ENCODE data around the gene PSMB7.

Gene PSMB7

GRCh38 chr9:124345063-124345462 is 70.2 kb downstream of the PSMB7 start:
- H3F3A ChIP-seq (ENCODE audit: low read depth), result no peaks in the 10 kb centered on the region
- H3K36me3 ChIP-seq (ENCODE audit: insufficient read depth, low read length), result peaks cover 18% of the 10 kb centered on the region; the same call in 1 of the 2 replicates

DNA sequence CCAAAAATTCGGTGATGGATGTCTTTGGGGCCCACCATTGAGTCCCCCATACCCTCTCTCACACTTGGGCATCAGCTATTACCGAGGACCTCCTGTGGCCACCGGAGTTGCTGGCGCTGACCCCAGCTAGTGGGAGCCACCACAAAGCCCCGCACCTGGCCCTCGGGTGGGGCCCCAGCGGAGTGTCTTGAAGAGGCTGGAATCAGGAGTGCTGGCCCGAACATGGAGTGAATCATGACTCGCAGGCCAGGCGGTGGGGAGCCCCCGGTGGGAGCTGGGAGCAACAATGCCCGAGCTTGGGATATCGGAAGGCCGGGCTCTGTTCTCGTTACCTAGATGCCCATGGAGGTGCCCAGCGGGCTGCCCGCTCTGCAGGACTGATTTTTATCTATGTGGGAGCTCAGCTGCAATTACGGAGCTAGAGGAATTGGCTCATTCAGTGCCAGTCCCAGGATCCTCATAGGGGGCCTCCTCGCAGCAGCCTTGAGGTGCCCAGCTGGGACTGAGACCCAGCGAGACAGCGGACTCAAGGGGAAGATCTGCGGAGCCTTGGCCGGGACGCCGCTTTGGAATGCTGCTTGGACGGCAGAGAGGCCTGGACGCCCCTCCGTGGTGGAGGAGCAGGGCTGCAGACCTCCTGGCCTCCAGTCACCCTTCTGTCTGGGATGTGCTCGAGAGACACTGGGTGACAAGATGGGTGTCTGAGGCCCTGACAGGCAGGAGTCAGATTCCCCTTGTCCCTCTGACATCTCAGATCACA is 70.8 kb downstream of the PSMB7 start:
- Histone ChIP-seq H4K20me1 (ENCODE audit: insufficient read depth, low read length, poor library complexity, severe bottlenecking) (no peaks in the 10 kb centered on the region), H3K4me2 (ENCODE audit: low read depth, low read length, poor library complexity, severe bottlenecking) (no peak overlapping the region), H2AFZ (ENCODE audit: low read length) (no peak overlapping the region), H3K4me1 (ENCODE audit: insufficient read depth, low read length, poor library complexity, severe bottlenecking) (no peaks in the 10 kb centered on the region), H3F3A (ENCODE audit: low read depth) (no peaks in the 10 kb centered on the region), H3K36me3 (ENCODE audit: insufficient read depth, low read length) (peaks cover 12% of the 10 kb centered on the region; the same call in 1 of the 2 replicates), H3K79me2 (ENCODE audit: insufficient read depth, low read length) (no peaks in the 10 kb centered on the region), H3K9ac (ENCODE audit: low read depth, low read length, poor library complexity, severe bottlenecking) (no peak overlapping the region), H3K9me2 (replicated peaks; ENCODE audit: low read depth, low read length) (no peaks in the 10 kb centered on the region), H3K4me3 (ENCODE audit: low read length, poor library complexity, severe bottlenecking) (no peak overlapping the region), H3K27me3 (ENCODE audit: insufficient read depth, low read length, poor library complexity, severe bottlenecking) (no peaks in the 10 kb centered on the region), H3K9me3 (ENCODE audit: insufficient read depth, low read depth, low read length) (no peaks in the 10 kb centered on the region)
- no peak for TF ChIP-seq CTCF (conservative IDR thresholded peaks at IDR 0.05; ENCODE audit: low read length)
- no peak for TF ChIP-seq EZH2phosphoT487 (IDR thresholded peaks at IDR 0.05; ENCODE audit: borderline replicate concordance)

More at GRCh38 chr9:124345063-124345462, 70.2 kb downstream of the PSMB7 start:
- Histone ChIP-seq H3K9ac (ENCODE audit: low read depth, low read length, poor library complexity, severe bottlenecking) (no peak overlapping the region), H2AFZ (ENCODE audit: low read length) (no peak overlapping the region), H3K9me3 (ENCODE audit: insufficient read depth, low read depth, low read length) (no peaks in the 10 kb centered on the region), H3K9me2 (replicated peaks; ENCODE audit: low read depth, low read length) (no peaks in the 10 kb centered on the region), H3K27me3 (ENCODE audit: insufficient read depth, low read length, poor library complexity, severe bottlenecking) (no peaks in the 10 kb centered on the region), H3K4me2 (ENCODE audit: low read depth, low read length, poor library complexity, severe bottlenecking) (no peak overlapping the region), H3K4me1 (ENCODE audit: insufficient read depth, low read length, poor library complexity, severe bottlenecking) (no peaks in the 10 kb centered on the region), H4K20me1 (ENCODE audit: insufficient read depth, low read length, poor library complexity, severe bottlenecking) (no peaks in the 10 kb centered on the region), H3K79me2 (ENCODE audit: insufficient read depth, low read length) (no peaks in the 10 kb centered on the region), H3K4me3 (ENCODE audit: low read length, poor library complexity, severe bottlenecking) (no peak overlapping the region)
- no peak for TF ChIP-seq CTCF (conservative IDR thresholded peaks at IDR 0.05; ENCODE audit: low read length)
- no peak for TF ChIP-seq EZH2phosphoT487 (IDR thresholded peaks at IDR 0.05; ENCODE audit: borderline replicate concordance)

GRCh38 chr9:124343533-124344290 is 71.5 kb downstream of the PSMB7 start:
- H3K79me2 ChIP-seq (ENCODE audit: insufficient read depth, low read length), result no peaks in the 10 kb centered on the region
- H2AFZ ChIP-seq (ENCODE audit: low read length), result no peak overlapping the region
- TF ChIP-seq CTCF (conservative IDR thresholded peaks at IDR 0.05; ENCODE audit: low read length) (no peak), EZH2phosphoT487 (IDR thresholded peaks at IDR 0.05; ENCODE audit: borderline replicate concordance) (no peak)
- no peak overlapping the region for H3K4me3 ChIP-seq (ENCODE audit: low read length, poor library complexity, severe bottlenecking)
- no peak overlapping the region for H3K9ac ChIP-seq (ENCODE audit: low read depth, low read length, poor library complexity, severe bottlenecking)
- H3K27me3 ChIP-seq (ENCODE audit: insufficient read depth, low read length, poor library complexity, severe bottlenecking), result no peaks in the 10 kb centered on the region
- H3K9me2 ChIP-seq (replicated peaks; ENCODE audit: low read depth, low read length), result no peaks in the 10 kb centered on the region
- peaks cover 5% of the 10 kb centered on the region; the same call in 1 of the 2 replicates for H3K36me3 ChIP-seq (ENCODE audit: insufficient read depth, low read length)
- H3K4me2 ChIP-seq (ENCODE audit: low read depth, low read length, poor library complexity, severe bottlenecking), result no peak overlapping the region
- no peaks in the 10 kb centered on the region for H4K20me1 ChIP-seq (ENCODE audit: insufficient read depth, low read length, poor library complexity, severe bottlenecking)
- H3F3A ChIP-seq (ENCODE audit: low read depth), result no peaks in the 10 kb centered on the region
- H3K9me3 ChIP-seq (ENCODE audit: insufficient read depth, low read depth, low read length), result no peaks in the 10 kb centered on the region
- no peaks in the 10 kb centered on the region for H3K4me1 ChIP-seq (ENCODE audit: insufficient read depth, low read length, poor library complexity, severe bottlenecking)
